Lower leg skin (tissue), 3 donors: ENCODE data around the gene ZC3H18.

Source experiments
- CTCF ChIP-seq, 3 donors: fragments of 450-650 bp; IDR thresholded peaks; one replicate each; pipeline ENCODE4 v1.5.1; 2016; ENCODE audit warnings: antibody characterized with exemption in 3 of 3, mild to moderate bottlenecking in 3 of 3, moderate library complexity in 2 of 3
- POLR2A ChIP-seq, 2 donors: fragments of 450-650 bp; IDR thresholded peaks; one replicate each; pipeline ENCODE4 v1.6.1; 2016 to 2017; ENCODE audit warnings: antibody characterized with exemption in 2 of 2, mild to moderate bottlenecking in 1 of 2, moderate library complexity in 1 of 2

DNA sequence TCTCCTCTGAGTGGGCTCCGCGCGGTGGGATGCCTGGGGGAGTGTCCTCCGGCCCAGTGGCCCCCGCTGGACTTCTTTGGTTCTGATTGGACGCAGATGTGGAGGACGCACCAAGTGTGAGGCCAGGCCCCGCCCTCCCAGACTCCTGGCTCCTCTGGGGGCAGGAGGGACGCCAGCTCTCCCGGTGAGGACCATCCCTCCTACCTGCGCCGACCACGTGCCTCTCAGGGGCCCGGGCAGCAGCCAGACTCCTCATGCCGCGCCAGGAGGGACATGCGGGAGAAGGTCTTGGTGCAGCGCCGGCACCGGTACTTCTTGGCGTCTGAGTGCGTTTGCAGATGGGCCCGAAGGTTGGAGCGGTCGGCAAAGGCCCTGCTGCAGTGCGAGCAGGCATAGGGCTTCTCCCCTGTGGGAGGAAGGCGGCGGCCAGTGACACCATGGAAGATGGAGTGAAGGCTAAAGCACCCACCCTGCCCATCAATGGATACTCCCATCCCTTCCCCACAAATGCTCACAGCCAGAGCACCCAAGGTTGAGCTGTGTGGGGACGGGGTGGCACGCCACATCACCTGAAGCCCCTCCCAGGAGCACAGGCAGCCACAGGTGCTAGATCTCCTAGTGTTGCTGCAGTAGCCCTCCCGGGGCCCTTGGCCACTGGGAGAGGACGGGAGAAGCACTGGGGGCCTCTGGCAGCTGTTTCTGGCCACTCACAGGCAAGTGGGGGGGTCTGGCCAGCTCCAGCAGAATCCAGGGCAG lies 108.2 kb downstream of the ZC3H18 start:
- TF ChIP-seq CTCF (IDR thresholded peaks at IDR 0.05) (no peak), POLR2A (IDR thresholded peaks at IDR 0.05) (no peak)
